ENCODE results near the gene RTP5.

DNA sequence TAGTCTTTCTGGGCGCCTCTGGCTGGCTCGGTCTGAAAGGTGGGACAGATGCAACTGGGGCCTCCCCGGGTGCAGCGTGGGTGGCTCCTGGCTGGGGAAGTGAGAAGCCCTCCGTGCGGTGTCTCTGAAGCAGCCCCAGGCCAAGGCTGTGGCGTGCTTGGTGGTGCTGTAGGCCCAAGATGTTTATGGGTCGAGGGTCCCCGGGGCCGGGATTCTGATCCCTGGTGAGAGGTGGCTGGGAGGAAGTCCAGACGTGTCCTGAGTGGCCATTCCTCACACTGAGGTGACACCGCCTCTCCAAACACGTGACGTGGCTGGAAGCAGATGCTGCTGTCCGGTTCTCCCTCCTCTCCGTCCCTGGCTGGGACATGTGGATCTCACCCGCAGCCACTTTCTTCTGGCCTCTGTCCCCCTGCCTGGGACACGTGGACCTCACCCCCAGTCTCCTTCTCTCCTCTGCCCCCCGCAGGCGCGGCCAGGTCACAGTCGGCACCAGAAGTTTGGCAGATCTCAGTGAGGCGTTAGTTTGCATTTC is 12.6 kb downstream of the RTP5 start:
- TF ChIP-seq POLR2AphosphoS5 (IDR thresholded peaks at IDR 0.05; ENCODE audit: borderline replicate concordance, low read depth, low read length) (no peak), EZH2 (IDR thresholded peaks at IDR 0.05) (no peak), FOXP2 (optimal IDR thresholded peaks at IDR 0.05; ENCODE audit: control extremely low read depth, extremely low read length, insufficient read depth) (no peak)

Data from SK-N-MC (cell line).